Keratinocyte (primary cell): ENCODE measurements around the gene AK9.

Source experiments
- EZH2 ChIP-seq: IDR thresholded peaks from one replicate; pipeline ENCODE4 v1.6.1; 2012; ENCODE audit warnings: inconsistent platforms, mild to moderate bottlenecking, low read length, moderate library complexity
- TF ChIP-seq, protein P1 (sequence below), 3 experiments: IDR thresholded peaks in 1 of 3; conservative IDR thresholded peaks in 1 of 3; optimal IDR thresholded peaks in 1 of 3; 2 replicates in 2 of 3; 3 replicates in 1 of 3; pipeline versions ENCODE3 to v1.5.1; 2011; ENCODE audit warnings: low read length in 3 of 3, mild to moderate bottlenecking in 3 of 3, moderate library complexity in 2 of 3, control low read depth in 1 of 3, inconsistent platforms in 1 of 3; ENCODE audit not compliant: insufficient read depth in 2 of 3; ENCODE audit errors: extremely low read depth in 1 of 3

DNA sequence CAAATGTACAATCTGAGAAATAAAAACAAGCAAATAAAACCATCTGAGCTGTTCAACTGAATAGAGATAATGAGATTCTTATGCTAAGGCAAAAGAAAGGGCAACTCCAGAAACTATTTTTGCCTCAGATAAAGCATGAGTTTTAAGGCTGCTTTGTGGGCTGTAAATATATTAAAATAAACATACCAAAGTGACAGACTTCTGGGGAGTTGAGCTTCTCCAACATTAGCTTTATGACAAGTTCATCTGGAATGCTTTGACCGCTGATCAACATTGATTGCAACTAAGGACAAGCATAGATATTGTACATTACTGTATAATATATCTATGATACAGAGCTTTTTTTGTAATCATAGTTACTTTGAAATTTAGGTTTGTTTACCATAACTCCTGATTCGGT lies 19.3 kb downstream of the AK9 start:
- TF ChIP-seq, protein P1, sequence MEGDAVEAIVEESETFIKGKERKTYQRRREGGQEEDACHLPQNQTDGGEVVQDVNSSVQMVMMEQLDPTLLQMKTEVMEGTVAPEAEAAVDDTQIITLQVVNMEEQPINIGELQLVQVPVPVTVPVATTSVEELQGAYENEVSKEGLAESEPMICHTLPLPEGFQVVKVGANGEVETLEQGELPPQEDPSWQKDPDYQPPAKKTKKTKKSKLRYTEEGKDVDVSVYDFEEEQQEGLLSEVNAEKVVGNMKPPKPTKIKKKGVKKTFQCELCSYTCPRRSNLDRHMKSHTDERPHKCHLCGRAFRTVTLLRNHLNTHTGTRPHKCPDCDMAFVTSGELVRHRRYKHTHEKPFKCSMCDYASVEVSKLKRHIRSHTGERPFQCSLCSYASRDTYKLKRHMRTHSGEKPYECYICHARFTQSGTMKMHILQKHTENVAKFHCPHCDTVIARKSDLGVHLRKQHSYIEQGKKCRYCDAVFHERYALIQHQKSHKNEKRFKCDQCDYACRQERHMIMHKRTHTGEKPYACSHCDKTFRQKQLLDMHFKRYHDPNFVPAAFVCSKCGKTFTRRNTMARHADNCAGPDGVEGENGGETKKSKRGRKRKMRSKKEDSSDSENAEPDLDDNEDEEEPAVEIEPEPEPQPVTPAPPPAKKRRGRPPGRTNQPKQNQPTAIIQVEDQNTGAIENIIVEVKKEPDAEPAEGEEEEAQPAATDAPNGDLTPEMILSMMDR (optimal IDR thresholded peaks at IDR 0.05 in 1 of 3, IDR thresholded peaks at IDR 0.05 in 1 of 3, conservative IDR thresholded peaks at IDR 0.05 in 1 of 3; ENCODE audit: extremely low read depth in 1 of 3, insufficient read depth in 2 of 3, low read length in 3 of 3): no peak
- TF ChIP-seq EZH2: no peak
